H1 (cell line): ENCODE measurements around the gene ELOVL1. TPM values are rescaled to one million over a fixed set of nuclear protein-coding genes. Genes with fewer than 3 reads are reported as not detected.

Experiments
- BRCA1 ChIP-seq: IDR thresholded peaks from 2 replicates; pipeline ENCODE4 v1.6.1; 2012; ENCODE audit warnings: low read depth, low read length, improper control_type of control experiment
- CEBPB ChIP-seq: IDR thresholded peaks from 2 replicates; pipeline ENCODE4 v1.6.1; 2012; ENCODE audit warnings: low read depth, low read length
- CHD2 ChIP-seq: IDR thresholded peaks from 2 replicates; pipeline ENCODE4 v1.6.1; 2012; ENCODE audit warnings: low read length, improper control_type of control experiment
- HDAC2 ChIP-seq, 2 experiments: fragments of 300-600 bp in 1 of 2; sonication (generic) in 1 of 2; IDR thresholded peaks; 2 replicates each; pipeline ENCODE4 v1.6.1; 2011 to 2012; ENCODE audit warnings: low read depth in 2 of 2, low read length in 2 of 2, mild to moderate bottlenecking in 2 of 2, moderate library complexity in 2 of 2, borderline replicate concordance in 1 of 2, inconsistent platforms in 1 of 2
- SIN3A ChIP-seq, 2 experiments: IDR thresholded peaks in 1 of 2; conservative IDR thresholded peaks in 1 of 2; 2 replicates each; pipeline ENCODE4 v1.6.1; 2011 to 2012; ENCODE audit warnings: low read length in 2 of 2, improper control_type of control experiment in 1 of 2, low read depth in 1 of 2, mild to moderate bottlenecking in 1 of 2
- polyA plus RNA-seq, 7 experiments: library from polyadenylated mRNA; depleted of rRNA in 3 of 7; stranded (reverse) in 5 of 7; unstranded in 2 of 7; fragments of >200 nt in 5 of 7; fragments of 200-250 nt in 2 of 7; gene quantifications; 1 replicate in 5 of 7; 2 replicates in 1 of 7; 4 replicates in 1 of 7; pipeline versions ENCODE4 v1.2.1 to v1.2.3, GENCODE V29; 2011 to 2013; ENCODE audit warnings: missing spikeins in 2 of 7, mixed read lengths in 2 of 7
- total RNA-seq: library from RNA; stranded (reverse); fragmentation: NEBNext Ultra II Directional; extraction: Animal tissue kit (Norgen Biotek cat#: 25700); gene quantifications from 2 replicates; pipeline ENCODE4 v1.2.1, GENCODE V29; 2021
- TF ChIP-seq, protein P1 (sequence below): IDR thresholded peaks from 2 replicates; pipeline ENCODE4 v1.6.1; 2011; ENCODE audit warnings: low read length, improper control_type of control experiment

Gene ELOVL1
- total and polyA plus RNA-seq, 2 of the 8 experiments (the other 6 are each of a cell fraction or from before 2014, with no cell fraction given): 28.5 to 68.1 TPM

DNA sequence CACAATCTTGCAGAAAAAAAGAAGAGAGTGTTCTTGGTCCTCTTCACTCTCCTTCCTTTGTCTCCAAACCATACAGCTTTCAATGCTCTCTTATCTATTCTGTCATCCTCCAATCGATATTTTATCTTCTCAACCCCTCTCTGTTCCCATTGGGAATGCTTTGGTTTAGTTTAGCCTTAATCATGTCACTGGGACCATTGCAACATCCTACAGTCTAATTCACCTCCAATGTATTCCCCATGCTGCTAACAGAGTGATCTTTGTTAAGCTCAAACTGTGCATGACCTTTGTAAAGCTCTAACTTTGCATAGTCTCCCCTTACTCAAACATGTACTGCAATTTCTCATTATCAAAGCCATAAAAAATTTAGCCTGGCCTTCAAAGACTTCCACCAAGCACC is 27.3 kb downstream of the ELOVL1 start (continued):
- TF ChIP-seq HDAC2 (IDR thresholded peaks at IDR 0.05; ENCODE audit: borderline replicate concordance in 1 of 2, low read depth in 2 of 2, low read length in 2 of 2) (no peak), SIN3A (conservative IDR thresholded peaks at IDR 0.05 in 1 of 2, IDR thresholded peaks at IDR 0.05 in 1 of 2; ENCODE audit: low read depth in 1 of 2, low read length in 2 of 2) (no peak), BRCA1 (no peak), CEBPB (no peak), CHD2 (no peak)
- TF ChIP-seq, protein P1, sequence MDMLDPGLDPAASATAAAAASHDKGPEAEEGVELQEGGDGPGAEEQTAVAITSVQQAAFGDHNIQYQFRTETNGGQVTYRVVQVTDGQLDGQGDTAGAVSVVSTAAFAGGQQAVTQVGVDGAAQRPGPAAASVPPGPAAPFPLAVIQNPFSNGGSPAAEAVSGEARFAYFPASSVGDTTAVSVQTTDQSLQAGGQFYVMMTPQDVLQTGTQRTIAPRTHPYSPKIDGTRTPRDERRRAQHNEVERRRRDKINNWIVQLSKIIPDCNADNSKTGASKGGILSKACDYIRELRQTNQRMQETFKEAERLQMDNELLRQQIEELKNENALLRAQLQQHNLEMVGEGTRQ: no peak
